Spleen (tissue), 7 donors: ENCODE results near the gene NFATC1.

ENCODE experiments used
- POLR2A ChIP-seq, 3 donors: fragments of 450-650 bp; IDR thresholded peaks; one replicate each; pipeline ENCODE4 v1.5.1; 2017; ENCODE audit warnings: antibody characterized with exemption in 3 of 3, mild to moderate bottlenecking in 1 of 3
- POLR2AphosphoS5 ChIP-seq, 3 donors: sonication (generic); formaldehyde crosslinking; IDR thresholded peaks; one replicate each; pipeline ENCODE4 v1.5.1; 2017; ENCODE audit warnings: antibody characterized with exemption in 3 of 3
- TF ChIP-seq, protein P1 (sequence below), 11 experiments: fragments of 200-600 bp in 7 of 11; fragments of 450-650 bp in 4 of 11; sonication (generic) in 4 of 11; IDR thresholded peaks in 8 of 11; conservative IDR thresholded peaks in 3 of 11; 1 replicate in 7 of 11; 2 replicates in 4 of 11; pipeline versions ENCODE4 v1.4.0 to v1.8.0; 2016 to 2021; ENCODE audit warnings: antibody characterized with exemption in 11 of 11, inconsistent platforms in 4 of 11, mild to moderate bottlenecking in 1 of 11
- donor health status: DM: no; HTN: no; CAD: no; lungs with moderate emphysema.
- donor health status: DM: no; HTN: no; CAD: no.
- donor health status: DM: no; HTN: no; CAD: no.

DNA sequence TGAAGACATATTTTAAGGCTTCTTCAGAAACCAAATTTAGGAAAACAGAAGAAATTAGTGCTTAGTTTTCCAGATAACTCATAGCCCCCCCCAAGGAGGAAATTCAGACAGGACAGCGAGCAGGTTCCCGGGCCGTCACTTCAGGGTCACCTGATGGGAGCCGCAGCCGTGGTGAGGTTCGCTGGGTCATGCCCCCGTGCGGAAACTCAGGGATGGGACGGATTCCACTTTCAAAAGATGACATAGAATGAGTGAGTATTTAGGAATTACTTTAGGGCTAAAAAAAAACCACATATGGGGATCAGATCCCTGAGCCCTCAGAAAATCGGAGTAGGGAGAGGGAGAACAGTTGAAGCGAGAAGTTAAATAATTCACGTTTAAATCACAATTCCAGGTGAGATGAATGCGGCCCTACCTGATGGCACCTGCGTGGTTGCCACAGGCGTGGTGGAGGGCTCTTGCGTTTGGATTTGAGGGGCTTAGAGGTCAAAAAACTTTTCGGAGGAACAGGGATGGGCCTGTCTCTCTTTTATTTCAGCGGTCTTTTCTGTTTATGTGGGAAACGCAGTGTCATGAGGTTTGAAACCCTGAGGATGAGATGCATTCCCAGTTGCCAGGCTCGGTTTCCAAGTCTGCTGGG lies 114.4 kb downstream of the NFATC1 start:
- TF ChIP-seq, protein P1, sequence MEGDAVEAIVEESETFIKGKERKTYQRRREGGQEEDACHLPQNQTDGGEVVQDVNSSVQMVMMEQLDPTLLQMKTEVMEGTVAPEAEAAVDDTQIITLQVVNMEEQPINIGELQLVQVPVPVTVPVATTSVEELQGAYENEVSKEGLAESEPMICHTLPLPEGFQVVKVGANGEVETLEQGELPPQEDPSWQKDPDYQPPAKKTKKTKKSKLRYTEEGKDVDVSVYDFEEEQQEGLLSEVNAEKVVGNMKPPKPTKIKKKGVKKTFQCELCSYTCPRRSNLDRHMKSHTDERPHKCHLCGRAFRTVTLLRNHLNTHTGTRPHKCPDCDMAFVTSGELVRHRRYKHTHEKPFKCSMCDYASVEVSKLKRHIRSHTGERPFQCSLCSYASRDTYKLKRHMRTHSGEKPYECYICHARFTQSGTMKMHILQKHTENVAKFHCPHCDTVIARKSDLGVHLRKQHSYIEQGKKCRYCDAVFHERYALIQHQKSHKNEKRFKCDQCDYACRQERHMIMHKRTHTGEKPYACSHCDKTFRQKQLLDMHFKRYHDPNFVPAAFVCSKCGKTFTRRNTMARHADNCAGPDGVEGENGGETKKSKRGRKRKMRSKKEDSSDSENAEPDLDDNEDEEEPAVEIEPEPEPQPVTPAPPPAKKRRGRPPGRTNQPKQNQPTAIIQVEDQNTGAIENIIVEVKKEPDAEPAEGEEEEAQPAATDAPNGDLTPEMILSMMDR (IDR thresholded peaks at IDR 0.05 in 8 of 11, conservative IDR thresholded peaks at IDR 0.05 in 3 of 11): no peak
- TF ChIP-seq POLR2A (IDR thresholded peaks at IDR 0.05) (no peak), POLR2AphosphoS5 (IDR thresholded peaks at IDR 0.05) (no peak)
